GM23338 (cell line): ENCODE data around the gene FOXP1. TPM values are rescaled to one million over a fixed set of nuclear protein-coding genes. Genes with fewer than 3 reads are reported as not detected.

Source experiments
- ATAC-seq: fragments of 200-7000 bp; cut with Tn5 transposase; 3 replicates; pipeline ENCODE4 v1.9.1; 2020
- DNase-seq: peaks from one replicate; pipeline ENCODE4 v3.0.0-alpha.2; 2015; ENCODE audit warnings: low spot score
- H2AFZ ChIP-seq: fragments of 200-600 bp; sonication (generic); 2 replicates; pipeline ENCODE4 v1.8.0; 2016; ENCODE audit warnings: antibody characterized with exemption, mild to moderate bottlenecking, moderate library complexity
- H3F3A ChIP-seq: fragments of 200-600 bp; sonication (generic); replicated peaks from 2 replicates; pipeline ENCODE4 v1.8.0; 2017; ENCODE audit warnings: antibody characterized with exemption, mixed run types, low read depth
- H3K27ac ChIP-seq: fragments of 200-600 bp; sonication (generic); 2 replicates; pipeline ENCODE4 v1.6.1; 2016; ENCODE audit warnings: low read depth
- H3K27me3 ChIP-seq: fragments of 200-600 bp; sonication (generic); 2 replicates; pipeline ENCODE4 v1.8.0; 2016; ENCODE audit warnings: mild to moderate bottlenecking, mixed run types, moderate library complexity; ENCODE audit not compliant: insufficient read depth
- H3K36me3 ChIP-seq: fragments of 200-600 bp; sonication (generic); 2 replicates; pipeline ENCODE4 v1.8.0; 2016; ENCODE audit warnings: mild to moderate bottlenecking; ENCODE audit not compliant: insufficient read depth
- H3K4me1 ChIP-seq: fragments of 200-600 bp; sonication (generic); 2 replicates; pipeline ENCODE4 v1.8.0; 2016; ENCODE audit warnings: mild to moderate bottlenecking, moderate library complexity; ENCODE audit not compliant: insufficient read depth
- H3K4me2 ChIP-seq: fragments of 200-600 bp; sonication (generic); 2 replicates; pipeline ENCODE4 v1.7.1; 2017; ENCODE audit warnings: mixed run types
- H3K4me3 ChIP-seq: fragments of 200-600 bp; sonication (generic); 2 replicates; pipeline ENCODE4 v1.6.1; 2016; ENCODE audit warnings: mixed run types
- H3K79me2 ChIP-seq: fragments of 200-600 bp; sonication (generic); replicated peaks from 2 replicates; pipeline ENCODE4 v1.8.0; 2017; ENCODE audit warnings: mild to moderate bottlenecking; ENCODE audit not compliant: insufficient read depth
- H3K9me2 ChIP-seq: fragments of 200-600 bp; sonication (generic); 2 replicates; pipeline ENCODE4 v1.8.0; 2017; ENCODE audit not compliant: insufficient read depth
- H4K20me1 ChIP-seq: fragments of 200-600 bp; sonication (generic); replicated peaks from 2 replicates; pipeline ENCODE4 v1.8.0; 2017; ENCODE audit warnings: mild to moderate bottlenecking; ENCODE audit not compliant: insufficient read depth
- H3K27ac Mint-ChIP-seq: 2 replicates; pipeline ENCODE4 v1.8.0; 2020; ENCODE audit warnings: inconsistent platforms, mild to moderate bottlenecking, moderate library complexity, mixed read lengths
- H3K27me3 Mint-ChIP-seq: 3 replicates; pipeline ENCODE4 v1.8.0; 2022; ENCODE audit warnings: low read depth, mild to moderate bottlenecking, moderate library complexity, mixed read lengths, inconsistent platforms; ENCODE audit not compliant: insufficient read depth, poor library complexity
- H3K36me3 Mint-ChIP-seq: 3 replicates; pipeline ENCODE4 v1.8.0; 2021; ENCODE audit warnings: low read depth, mild to moderate bottlenecking, inconsistent platforms, moderate library complexity, mixed read lengths
- H3K4me1 Mint-ChIP-seq: 3 replicates; pipeline ENCODE4 v1.8.0; 2020; ENCODE audit warnings: mild to moderate bottlenecking, inconsistent platforms, mixed read lengths
- H3K4me3 Mint-ChIP-seq: 3 replicates; pipeline ENCODE4 v1.8.0; 2021; ENCODE audit warnings: moderate library complexity, mild to moderate bottlenecking, inconsistent platforms, mixed read lengths
- H3K9me3 Mint-ChIP-seq: 3 replicates; pipeline ENCODE4 v1.8.0; 2020; ENCODE audit warnings: moderate library complexity, mild to moderate bottlenecking, inconsistent platforms, mixed read lengths
- EZH2 ChIP-seq: fragments of 200-600 bp; sonication (generic); IDR thresholded peaks from one replicate; pipeline ENCODE4 v1.8.0; 2017; ENCODE audit warnings: antibody characterized with exemption, mild to moderate bottlenecking, low read depth; ENCODE audit not compliant: unreplicated experiment
- JUNB ChIP-seq: IDR thresholded peaks from one replicate; pipeline ENCODE4 v1.6.1; 2016; ENCODE audit warnings: antibody characterized with exemption; ENCODE audit not compliant: unreplicated experiment
- NANOG ChIP-seq: IDR thresholded peaks from 2 replicates; pipeline ENCODE4 v1.6.1; 2016; ENCODE audit warnings: antibody characterized with exemption, borderline replicate concordance
- POLR2AphosphoS5 ChIP-seq: IDR thresholded peaks from 2 replicates; pipeline ENCODE4 v1.6.1; 2016; ENCODE audit warnings: antibody characterized with exemption, low read depth
- REST ChIP-seq: IDR thresholded peaks from one replicate; pipeline ENCODE4 v1.6.1; 2018; ENCODE audit warnings: antibody characterized with exemption; ENCODE audit not compliant: unreplicated experiment
- STAT1 ChIP-seq: IDR thresholded peaks from one replicate; pipeline ENCODE4 v1.6.1; 2016; ENCODE audit warnings: antibody characterized with exemption; ENCODE audit not compliant: unreplicated experiment
- ZNF114 ChIP-seq: fragments of 250-450 bp; sonication (Bioruptor Pico); IDR thresholded peaks from 2 replicates; pipeline ENCODE4 v1.5.0; 2020; ENCODE audit warnings: mild to moderate bottlenecking, moderate library complexity
- polyA plus RNA-seq: library from polyadenylated mRNA; unstranded; fragments of >200 nt; fragmentation: Nextera tagmentation; extraction: Ambion mirVana; gene quantifications from 2 replicates; pipeline ENCODE4 v1.2.1, GENCODE V29; 2016
- total RNA-seq: library from RNA; depleted of rRNA; stranded (reverse); fragments of >200 nt; shearing (Covaris generic); gene quantifications from 2 replicates; pipeline ENCODE4 v1.2.3, GENCODE V29; 2014
- TF ChIP-seq, protein P1 (sequence below), 2 experiments: fragments of 200-600 bp in 1 of 2; sonication (generic) in 1 of 2; conservative IDR thresholded peaks; 2 replicates each; pipeline versions ENCODE4 v1.5.1 to v1.6.1; 2016 to 2017; ENCODE audit warnings: antibody characterized with exemption in 2 of 2, low read depth in 2 of 2, mild to moderate bottlenecking in 2 of 2, moderate library complexity in 1 of 2
- TF ChIP-seq, protein P2 (sequence below): fragments of 250-450 bp; sonication (Bioruptor Pico); IDR thresholded peaks from 2 replicates; pipeline ENCODE4 v1.5.0; 2020; ENCODE audit warnings: mild to moderate bottlenecking, moderate library complexity

The FOXP1 gene
- total and polyA plus RNA-seq, 2 experiments from 2014 or later, result 32.9 to 35.5 TPM

- TF ChIP-seq, protein P1, sequence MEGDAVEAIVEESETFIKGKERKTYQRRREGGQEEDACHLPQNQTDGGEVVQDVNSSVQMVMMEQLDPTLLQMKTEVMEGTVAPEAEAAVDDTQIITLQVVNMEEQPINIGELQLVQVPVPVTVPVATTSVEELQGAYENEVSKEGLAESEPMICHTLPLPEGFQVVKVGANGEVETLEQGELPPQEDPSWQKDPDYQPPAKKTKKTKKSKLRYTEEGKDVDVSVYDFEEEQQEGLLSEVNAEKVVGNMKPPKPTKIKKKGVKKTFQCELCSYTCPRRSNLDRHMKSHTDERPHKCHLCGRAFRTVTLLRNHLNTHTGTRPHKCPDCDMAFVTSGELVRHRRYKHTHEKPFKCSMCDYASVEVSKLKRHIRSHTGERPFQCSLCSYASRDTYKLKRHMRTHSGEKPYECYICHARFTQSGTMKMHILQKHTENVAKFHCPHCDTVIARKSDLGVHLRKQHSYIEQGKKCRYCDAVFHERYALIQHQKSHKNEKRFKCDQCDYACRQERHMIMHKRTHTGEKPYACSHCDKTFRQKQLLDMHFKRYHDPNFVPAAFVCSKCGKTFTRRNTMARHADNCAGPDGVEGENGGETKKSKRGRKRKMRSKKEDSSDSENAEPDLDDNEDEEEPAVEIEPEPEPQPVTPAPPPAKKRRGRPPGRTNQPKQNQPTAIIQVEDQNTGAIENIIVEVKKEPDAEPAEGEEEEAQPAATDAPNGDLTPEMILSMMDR (conservative IDR thresholded peaks at IDR 0.05; ENCODE audit: low read depth in 2 of 2), result no peak
- TF ChIP-seq REST (no peak), POLR2AphosphoS5 (no peak), ZNF114 (CRISPR knock-in tag) (no peak), NANOG (no peak), JUNB (no peak)
Measured at GRCh38 chr3:71232175-71232679, 351.3 kb downstream of the FOXP1 start (continued).

- DNase-seq, result no peak
- peaks cover 13% of the 10 kb centered on the region; the same call in 2 of the 3 replicates for H3K36me3 Mint-ChIP-seq
- H2AFZ ChIP-seq, result no peak overlapping the region
- no peak overlapping the region for H3K4me3 Mint-ChIP-seq
- H4K20me1 ChIP-seq, result no peaks in the 10 kb centered on the region
- H3F3A ChIP-seq, result no peaks in the 10 kb centered on the region
- no peaks in the 10 kb centered on the region for H3K36me3 ChIP-seq
- H3K9me3 Mint-ChIP-seq, result no peaks in the 10 kb centered on the region; the same call in 1 of the 3 replicates
- no peak overlapping the region; the same call in 1 of the 2 replicates for H3K27ac Mint-ChIP-seq
- peaks cover 3% of the 10 kb centered on the region for H3K27me3 Mint-ChIP-seq
- H3K4me1 Mint-ChIP-seq, result peaks cover 57% of the 10 kb centered on the region
- H3K9me2 ChIP-seq, result no peaks in the 10 kb centered on the region
- H3K27me3 ChIP-seq, result no peaks in the 10 kb centered on the region
- ATAC-seq, result no peak
- H3K4me1 ChIP-seq, result peaks cover 30% of the 10 kb centered on the region
- 0 out of 2 replicates have a peak, but pooled peaks cover 4% of the 10 kb centered on the region for H3K79me2 ChIP-seq
- no peak overlapping the region for H3K4me3 ChIP-seq
- no peak overlapping the region for H3K27ac ChIP-seq
- no peak overlapping the region for H3K4me2 ChIP-seq
- no peak for TF ChIP-seq EZH2
- no peak for TF ChIP-seq REST
- TF ChIP-seq POLR2AphosphoS5, result no peak
- no peak for TF ChIP-seq STAT1
- TF ChIP-seq ZNF114 (CRISPR knock-in tag), result no peak
- TF ChIP-seq, protein P2, sequence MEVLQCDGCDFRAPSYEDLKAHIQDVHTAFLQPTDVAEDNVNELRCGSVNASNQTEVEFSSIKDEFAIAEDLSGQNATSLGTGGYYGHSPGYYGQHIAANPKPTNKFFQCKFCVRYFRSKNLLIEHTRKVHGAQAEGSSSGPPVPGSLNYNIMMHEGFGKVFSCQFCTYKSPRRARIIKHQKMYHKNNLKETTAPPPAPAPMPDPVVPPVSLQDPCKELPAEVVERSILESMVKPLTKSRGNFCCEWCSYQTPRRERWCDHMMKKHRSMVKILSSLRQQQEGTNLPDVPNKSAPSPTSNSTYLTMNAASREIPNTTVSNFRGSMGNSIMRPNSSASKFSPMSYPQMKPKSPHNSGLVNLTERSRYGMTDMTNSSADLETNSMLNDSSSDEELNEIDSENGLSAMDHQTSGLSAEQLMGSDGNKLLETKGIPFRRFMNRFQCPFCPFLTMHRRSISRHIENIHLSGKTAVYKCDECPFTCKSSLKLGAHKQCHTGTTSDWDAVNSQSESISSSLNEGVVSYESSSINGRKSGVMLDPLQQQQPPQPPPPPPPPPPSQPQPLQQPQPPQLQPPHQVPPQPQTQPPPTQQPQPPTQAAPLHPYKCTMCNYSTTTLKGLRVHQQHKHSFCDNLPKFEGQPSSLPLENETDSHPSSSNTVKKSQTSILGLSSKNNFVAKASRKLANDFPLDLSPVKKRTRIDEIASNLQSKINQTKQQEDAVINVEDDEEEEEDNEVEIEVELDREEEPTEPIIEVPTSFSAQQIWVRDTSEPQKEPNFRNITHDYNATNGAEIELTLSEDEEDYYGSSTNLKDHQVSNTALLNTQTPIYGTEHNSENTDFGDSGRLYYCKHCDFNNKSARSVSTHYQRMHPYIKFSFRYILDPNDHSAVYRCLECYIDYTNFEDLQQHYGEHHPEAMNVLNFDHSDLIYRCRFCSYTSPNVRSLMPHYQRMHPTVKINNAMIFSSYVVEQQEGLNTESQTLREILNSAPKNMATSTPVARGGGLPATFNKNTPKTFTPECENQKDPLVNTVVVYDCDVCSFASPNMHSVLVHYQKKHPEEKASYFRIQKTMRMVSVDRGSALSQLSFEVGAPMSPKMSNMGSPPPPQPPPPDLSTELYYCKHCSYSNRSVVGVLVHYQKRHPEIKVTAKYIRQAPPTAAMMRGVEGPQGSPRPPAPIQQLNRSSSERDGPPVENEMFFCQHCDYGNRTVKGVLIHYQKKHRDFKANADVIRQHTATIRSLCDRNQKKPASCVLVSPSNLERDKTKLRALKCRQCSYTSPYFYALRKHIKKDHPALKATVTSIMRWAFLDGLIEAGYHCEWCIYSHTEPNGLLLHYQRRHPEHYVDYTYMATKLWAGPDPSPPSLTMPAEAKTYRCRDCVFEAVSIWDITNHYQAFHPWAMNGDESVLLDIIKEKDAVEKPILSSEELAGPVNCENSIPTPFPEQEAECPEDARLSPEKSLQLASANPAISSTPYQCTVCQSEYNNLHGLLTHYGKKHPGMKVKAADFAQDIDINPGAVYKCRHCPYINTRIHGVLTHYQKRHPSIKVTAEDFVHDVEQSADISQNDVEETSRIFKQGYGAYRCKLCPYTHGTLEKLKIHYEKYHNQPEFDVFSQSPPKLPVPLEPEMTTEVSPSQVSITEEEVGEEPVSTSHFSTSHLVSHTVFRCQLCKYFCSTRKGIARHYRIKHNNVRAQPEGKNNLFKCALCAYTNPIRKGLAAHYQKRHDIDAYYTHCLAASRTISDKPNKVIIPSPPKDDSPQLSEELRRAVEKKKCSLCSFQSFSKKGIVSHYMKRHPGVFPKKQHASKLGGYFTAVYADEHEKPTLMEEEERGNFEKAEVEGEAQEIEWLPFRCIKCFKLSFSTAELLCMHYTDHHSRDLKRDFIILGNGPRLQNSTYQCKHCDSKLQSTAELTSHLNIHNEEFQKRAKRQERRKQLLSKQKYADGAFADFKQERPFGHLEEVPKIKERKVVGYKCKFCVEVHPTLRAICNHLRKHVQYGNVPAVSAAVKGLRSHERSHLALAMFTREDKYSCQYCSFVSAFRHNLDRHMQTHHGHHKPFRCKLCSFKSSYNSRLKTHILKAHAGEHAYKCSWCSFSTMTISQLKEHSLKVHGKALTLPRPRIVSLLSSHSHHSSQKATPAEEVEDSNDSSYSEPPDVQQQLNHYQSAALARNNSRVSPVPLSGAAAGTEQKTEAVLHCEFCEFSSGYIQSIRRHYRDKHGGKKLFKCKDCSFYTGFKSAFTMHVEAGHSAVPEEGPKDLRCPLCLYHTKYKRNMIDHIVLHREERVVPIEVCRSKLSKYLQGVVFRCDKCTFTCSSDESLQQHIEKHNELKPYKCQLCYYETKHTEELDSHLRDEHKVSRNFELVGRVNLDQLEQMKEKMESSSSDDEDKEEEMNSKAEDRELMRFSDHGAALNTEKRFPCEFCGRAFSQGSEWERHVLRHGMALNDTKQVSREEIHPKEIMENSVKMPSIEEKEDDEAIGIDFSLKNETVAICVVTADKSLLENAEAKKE (CRISPR knock-in tag), result no peak
- no peak for TF ChIP-seq JUNB
Measured at GRCh38 chr3:71231680-71232079, 351.8 kb downstream of the FOXP1 start.
